ENCODE data around the gene TAF1C.

DNA sequence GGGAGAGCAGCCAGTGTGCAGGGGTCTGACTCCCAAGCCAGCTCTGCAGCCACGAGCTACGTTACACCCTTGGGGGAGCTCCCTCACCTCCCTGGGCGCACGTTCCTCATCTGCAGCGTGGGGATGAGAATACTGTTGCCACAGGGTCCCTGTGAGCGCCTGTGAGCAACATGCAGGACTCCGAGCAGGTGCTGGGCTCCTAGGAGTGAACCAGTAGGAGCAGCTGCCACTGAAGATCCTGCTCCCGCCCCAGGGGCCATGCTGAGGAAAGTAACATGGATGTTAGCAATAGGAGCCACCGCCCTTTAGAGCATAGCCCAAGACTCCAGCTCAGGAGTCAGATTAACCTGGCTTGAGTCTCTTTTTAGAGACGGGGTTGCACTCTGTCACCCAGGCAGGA, 25.8 kb downstream of the TAF1C start:
- TF ChIP-seq, protein P1, sequence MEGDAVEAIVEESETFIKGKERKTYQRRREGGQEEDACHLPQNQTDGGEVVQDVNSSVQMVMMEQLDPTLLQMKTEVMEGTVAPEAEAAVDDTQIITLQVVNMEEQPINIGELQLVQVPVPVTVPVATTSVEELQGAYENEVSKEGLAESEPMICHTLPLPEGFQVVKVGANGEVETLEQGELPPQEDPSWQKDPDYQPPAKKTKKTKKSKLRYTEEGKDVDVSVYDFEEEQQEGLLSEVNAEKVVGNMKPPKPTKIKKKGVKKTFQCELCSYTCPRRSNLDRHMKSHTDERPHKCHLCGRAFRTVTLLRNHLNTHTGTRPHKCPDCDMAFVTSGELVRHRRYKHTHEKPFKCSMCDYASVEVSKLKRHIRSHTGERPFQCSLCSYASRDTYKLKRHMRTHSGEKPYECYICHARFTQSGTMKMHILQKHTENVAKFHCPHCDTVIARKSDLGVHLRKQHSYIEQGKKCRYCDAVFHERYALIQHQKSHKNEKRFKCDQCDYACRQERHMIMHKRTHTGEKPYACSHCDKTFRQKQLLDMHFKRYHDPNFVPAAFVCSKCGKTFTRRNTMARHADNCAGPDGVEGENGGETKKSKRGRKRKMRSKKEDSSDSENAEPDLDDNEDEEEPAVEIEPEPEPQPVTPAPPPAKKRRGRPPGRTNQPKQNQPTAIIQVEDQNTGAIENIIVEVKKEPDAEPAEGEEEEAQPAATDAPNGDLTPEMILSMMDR (IDR thresholded peaks at IDR 0.05; ENCODE audit: borderline replicate concordance, extremely low read depth, low read length, poor library complexity, severe bottlenecking) = no peak
- no peak for TF ChIP-seq EZH2 (IDR thresholded peaks at IDR 0.05; ENCODE audit: borderline replicate concordance, low read depth, low read length, severe bottlenecking)

Measured in DND-41 (cell line).